H4 (cell line): Measurements from ENCODE around the gene NMNAT2. TPM values are rescaled to one million over a fixed set of nuclear protein-coding genes. Genes with fewer than 3 reads are reported as not detected.
A peak's percentile ranks its signal among the peaks of the same experiment; 100 is the strongest.
"Not testable (repeated sequence)": the region's sequence is repeated elsewhere in the genome, so short reads cannot be mapped to it uniquely, and the experiment has no call there.

Experiments used
- DNase-seq: peaks from one replicate; pipeline ENCODE4 v3.0.0-alpha.2; 2015; ENCODE audit warnings: low spot score
- total RNA-seq: library from RNA; depleted of rRNA; stranded (reverse); fragments of >200 nt; shearing (Covaris generic); gene quantifications from 2 replicates; pipeline ENCODE4 v1.2.3, GENCODE V29; 2014; rRNA removed

Gene NMNAT2
- 0.14 and 1.4 TPM in 2 replicates for total RNA-seq

GRCh38 chr1:183417772-183418491, at the start of gene NMNAT2:
TSS of gene NMNAT2 (minus strand) at chr1:183418380. CDS start at chr1:183418267, 113 bp downstream.
- no peak for DNase-seq

- no peak for DNase-seq
Measured at GRCh38 chr1:183467687-183468086, 49.5 kb upstream of the NMNAT2 start.

GRCh38 chr1:183466781-183467180, 48.6 kb upstream of the NMNAT2 start:
- DNase-seq = no peak

DNA sequence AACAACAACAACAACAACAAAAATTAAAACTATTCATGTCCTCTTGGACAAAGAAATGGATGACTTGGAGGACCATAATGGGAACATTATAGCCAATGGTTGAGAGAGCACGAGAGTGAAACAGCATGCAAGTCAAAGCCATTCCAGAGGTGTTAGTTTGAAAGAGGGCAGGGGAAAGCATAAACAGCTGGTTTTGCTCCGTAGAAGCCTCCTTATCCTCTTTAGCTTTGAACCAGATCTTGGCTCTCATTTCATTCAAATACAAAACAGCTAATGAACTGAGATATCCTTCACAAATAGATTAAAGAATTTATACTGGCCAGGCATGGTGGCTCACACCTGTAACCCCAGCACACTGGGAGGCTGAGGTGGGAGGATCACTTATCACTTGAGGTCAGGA, 45.4 kb upstream of the NMNAT2 start:
- no peak for DNase-seq

DNA sequence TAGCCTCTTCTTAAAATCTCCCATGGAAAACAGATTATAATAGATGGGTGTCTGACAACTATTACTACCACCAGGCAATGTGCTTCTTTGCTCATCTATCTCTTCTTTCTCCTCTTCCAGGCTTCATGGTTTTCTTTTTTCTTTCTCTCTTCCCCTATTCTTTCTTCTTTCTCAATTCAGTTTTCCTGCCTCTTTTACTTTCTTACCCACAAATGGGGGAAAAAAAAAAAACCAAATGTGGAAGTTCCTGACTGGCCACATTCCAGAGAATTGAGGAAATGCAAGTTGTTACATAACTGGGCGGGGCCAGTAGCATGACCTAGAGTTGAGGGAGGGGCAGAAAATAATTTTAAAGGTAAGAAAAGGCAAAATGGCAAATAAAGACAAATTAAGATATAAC, 43.2 kb upstream of the NMNAT2 start:
- no peak for DNase-seq

- DNase-seq = no peak
Measured at GRCh38 chr1:183460596-183460995, 42.4 kb upstream of the NMNAT2 start.

DNA sequence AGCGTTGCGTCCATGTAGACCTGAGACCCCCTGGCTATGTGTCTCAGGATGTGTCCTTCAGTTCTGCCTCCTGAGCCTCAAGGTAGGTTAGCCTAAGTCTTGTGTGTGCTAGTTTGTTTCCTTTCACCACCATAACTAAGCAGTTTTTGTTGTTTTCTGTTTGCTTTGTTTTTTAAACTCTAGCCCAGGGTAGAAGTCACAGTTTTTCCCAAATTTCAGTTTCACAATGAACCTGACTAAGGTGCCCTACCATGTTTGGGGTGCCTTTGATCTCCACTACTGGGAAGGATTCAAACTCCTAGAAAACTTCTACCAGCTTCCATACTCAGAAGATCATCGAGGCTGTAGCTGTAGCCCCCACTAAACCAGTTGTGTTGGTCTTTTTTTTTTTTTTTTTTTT, 39.3 kb upstream of the NMNAT2 start:
- no peak for DNase-seq

DNA sequence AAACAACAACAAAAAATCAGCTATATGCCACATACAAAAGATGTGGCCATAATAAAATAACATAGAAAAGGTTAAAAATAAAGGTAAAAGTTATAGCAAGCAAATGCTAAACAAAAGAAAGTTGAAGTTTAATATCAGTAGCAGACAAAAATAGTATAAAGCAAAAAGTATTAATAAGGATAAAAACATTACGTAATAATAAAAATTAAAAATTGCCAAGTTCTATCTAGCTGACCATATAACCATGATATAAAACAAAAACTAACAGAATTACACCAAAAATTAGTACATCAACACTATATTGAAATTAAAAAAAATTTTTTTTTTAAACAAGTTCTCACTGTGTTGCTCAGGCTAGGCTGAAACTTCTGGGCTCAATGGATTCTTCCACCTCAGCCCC, 38.6 kb upstream of the NMNAT2 start:
- DNase-seq = no peak

DNA sequence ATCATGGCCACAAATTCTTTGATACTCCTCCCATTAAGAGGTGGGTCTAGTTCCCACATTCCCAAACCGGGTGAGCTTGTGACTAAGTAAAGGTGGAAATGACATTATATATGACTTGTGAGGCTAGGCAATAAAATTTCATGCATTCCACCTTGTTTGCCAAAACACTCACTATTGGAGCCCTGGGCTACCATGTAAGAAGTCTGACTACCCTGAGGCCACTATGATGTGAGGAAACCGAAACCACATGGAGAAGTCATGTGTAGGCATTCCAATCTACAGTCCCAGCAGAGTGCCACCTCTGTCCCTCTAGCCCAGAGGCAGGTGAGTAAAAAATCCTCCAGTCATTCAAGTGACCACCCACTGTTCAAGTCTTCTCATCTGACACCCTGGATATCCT, 36.2 kb upstream of the NMNAT2 start:
- DNase-seq = peak; percentile 37

DNA sequence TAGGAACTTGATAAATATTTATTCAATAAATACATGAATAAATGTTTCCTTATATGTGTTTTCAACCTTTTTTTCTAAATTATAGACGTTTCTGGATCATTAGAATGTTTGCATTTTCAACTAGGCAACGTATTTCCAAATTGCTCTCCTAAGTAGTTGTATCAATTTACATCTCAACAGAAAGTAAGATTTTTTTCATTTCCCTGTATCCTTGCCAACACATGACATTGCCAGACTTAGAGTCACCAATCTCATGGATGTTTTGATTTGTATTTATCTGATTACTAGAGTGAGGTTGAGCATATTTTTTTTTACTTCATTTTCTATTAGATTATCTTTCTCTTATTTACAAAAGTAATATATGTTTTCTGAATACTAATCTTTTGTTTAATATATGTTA, 31.9 kb upstream of the NMNAT2 start:
- DNase-seq = no peak

DNA sequence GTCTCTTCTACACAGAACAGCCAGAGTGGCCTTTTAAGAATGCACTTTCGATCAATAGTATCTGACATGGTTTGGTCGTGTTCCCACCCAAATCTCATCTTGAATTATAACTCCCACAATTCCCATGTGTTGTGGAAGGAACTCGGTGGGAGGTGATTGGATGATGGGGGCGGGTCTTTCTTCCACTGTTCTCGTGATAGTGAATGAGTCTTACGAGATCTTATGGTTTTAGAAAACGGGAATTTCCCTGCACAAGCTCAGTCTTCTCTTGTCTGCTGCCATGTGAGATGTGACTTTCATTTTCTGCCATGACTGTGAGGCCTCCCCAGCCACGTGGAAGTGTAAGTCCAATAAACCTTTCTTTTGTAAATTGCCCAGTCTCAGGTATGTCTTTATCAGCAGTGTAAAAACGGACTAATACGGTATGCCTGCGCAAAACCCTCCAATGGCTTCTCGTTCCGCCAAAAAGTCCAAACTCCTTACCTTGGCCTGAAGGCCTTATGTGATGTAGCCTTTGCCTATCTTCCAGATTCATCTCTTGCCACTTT, 31.1 kb upstream of the NMNAT2 start:
- DNase-seq = no peak

DNA sequence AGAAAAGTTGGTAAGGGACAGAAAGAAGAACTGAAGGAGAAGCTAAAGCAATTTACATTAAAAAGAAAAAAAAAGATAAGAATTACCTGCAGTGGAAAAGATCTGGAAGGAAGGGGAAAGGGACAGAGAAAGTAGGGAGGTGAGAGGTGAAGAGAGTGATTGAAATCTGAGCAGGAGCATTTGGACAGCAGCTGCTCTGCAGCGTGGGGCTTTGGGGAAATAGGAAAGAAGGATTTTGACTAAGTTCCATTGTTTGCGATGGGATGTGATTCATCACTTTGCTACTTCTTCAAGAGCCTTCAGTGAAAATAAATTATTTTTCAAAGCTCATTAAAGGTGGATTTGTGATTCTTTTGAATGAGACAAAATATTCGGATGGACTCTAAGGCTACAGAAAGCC, 26.1 kb upstream of the NMNAT2 start:
- no peak for DNase-seq

DNA sequence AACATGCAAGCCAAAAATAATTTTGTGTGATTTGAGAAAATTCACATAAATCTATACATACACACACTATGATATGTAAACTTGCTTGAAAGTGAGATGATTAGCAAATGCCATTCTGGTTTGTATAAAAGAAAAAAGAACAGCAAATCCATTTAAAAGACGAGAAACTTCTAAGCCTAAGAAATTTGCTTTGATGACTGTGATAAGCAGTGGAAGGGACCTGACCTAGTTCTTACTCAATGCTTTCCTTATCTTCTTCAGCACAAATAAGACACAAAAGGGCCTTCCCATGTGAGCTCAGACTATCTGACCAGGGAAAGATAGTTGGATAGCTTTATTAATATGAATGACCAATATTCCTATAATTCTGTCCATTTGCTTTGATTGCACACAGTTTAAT, 25.3 kb upstream of the NMNAT2 start:
- DNase-seq = no peak

GRCh38 chr1:183443011-183443410, 24.8 kb upstream of the NMNAT2 start:
- no peak for DNase-seq

DNA sequence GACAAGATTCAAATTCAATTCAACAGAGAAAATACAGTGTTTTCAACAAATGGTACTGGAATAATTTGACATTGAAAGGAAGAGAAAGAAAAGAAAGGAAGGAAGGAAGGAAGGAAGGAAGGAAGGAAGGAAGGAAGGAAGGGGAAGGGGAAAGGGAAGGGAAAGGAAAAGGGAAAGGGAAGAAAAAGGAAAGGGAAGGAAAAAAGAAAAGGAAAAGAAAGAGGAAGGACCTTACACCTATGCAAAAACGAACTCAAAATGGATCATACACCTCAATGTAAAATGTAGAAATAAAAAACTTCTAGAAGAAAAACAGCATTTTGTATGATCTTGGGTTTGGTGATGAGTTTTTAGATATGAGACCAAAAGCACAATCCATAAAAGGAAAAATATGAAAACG, 19.9 kb upstream of the NMNAT2 start:
- no peak for DNase-seq

- DNase-seq = no peak
Measured at GRCh38 chr1:183435497-183435896, 17.3 kb upstream of the NMNAT2 start.

- DNase-seq = no peak
Measured at GRCh38 chr1:183433703-183434102, 15.5 kb upstream of the NMNAT2 start.

DNA sequence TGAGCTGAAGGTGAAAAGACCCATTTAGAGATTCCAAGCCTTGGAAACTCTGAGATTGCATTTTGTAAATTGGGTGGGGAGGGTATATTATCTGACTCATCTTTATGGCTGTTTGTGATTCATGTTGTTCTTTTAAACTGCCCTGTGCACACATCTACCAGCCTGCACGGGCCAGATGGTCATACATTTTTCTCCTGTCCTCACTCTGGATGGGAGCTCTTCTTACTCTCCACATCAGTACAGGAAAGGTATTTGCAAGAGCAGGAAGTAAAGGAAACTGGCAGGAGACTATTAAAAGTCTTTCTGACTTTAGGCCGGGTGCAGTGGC, 14.3 kb upstream of the NMNAT2 start:
- DNase-seq = no peak

GRCh38 chr1:183431840-183432547, 13.8 kb upstream of the NMNAT2 start:
- no peak for DNase-seq

DNA sequence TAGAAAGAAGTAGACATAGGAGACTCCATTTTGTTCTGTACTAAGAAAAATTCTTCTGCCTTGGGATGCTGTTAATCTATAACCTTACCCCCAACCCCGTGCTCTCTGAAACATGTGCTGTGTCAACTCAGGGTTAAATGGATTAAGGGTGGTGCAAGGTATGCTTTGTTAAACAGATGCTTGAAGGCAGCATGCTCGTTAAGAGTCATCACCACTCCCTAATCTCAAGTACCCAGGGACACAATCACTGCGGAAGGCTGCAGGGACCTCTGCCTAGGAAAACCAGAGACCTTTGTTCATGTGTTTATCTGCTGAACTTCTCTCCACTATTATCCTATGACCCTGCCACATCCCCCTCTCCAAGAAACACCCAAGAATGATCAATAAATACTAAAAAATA, 9.4 kb upstream of the NMNAT2 start:
- not testable (repeated sequence) for DNase-seq

GRCh38 chr1:183424691-183425090, 6.5 kb upstream of the NMNAT2 start:
- no peak for DNase-seq

GRCh38 chr1:183423541-183423940, 5.4 kb upstream of the NMNAT2 start:
- no peak for DNase-seq

- no peak for DNase-seq
Measured at GRCh38 chr1:183419399-183419798, 1.2 kb upstream of the NMNAT2 start.
